Measurements from ENCODE around the gene TBX4. TPM values are rescaled to one million over a fixed set of nuclear protein-coding genes. Genes with fewer than 3 reads are reported as not detected.

TBX4 gene
- total and polyA plus RNA-seq, 2 experiments from 2014 or later: not detected

GRCh38 chr17:61519139-61519538 is 66.9 kb downstream of the TBX4 start:
- H3K27ac ChIP-seq: no peak overlapping the region
- no peaks in the 10 kb centered on the region for H3K36me3 ChIP-seq (ENCODE audit: low read depth)
- no peaks in the 10 kb centered on the region for H3K9me3 ChIP-seq (ENCODE audit: low read depth)
- H3K27me3 ChIP-seq (replicated peaks; ENCODE audit: insufficient read depth): peaks cover 77% of the 10 kb centered on the region
- no peaks in the 10 kb centered on the region for H3K4me1 ChIP-seq (ENCODE audit: insufficient read depth)
- H3K4me2 ChIP-seq (ENCODE audit: unreplicated experiment): no peak overlapping the region
- H4K20me1 ChIP-seq (ENCODE audit: insufficient read depth): no peaks in the 10 kb centered on the region
- H3K79me2 ChIP-seq (ENCODE audit: insufficient read depth): no peaks in the 10 kb centered on the region
- WGBS, 2 experiments (ENCODE audit: low coverage in 1 of 2, low lambda C conversion rate in 2 of 2, missing lambda C conversion rate in 2 of 2): 13 to 15% methylated on average over 1 of the region's 1 CpG
- in situ Hi-C loops (cut with MboI): no loop called here
- H3K4me3 ChIP-seq: no peak overlapping the region
- H3F3A ChIP-seq (ENCODE audit: insufficient read depth): no peaks in the 10 kb centered on the region
- H2AFZ ChIP-seq: no peak overlapping the region
- no peak overlapping the region for H3K9ac ChIP-seq
- no peak for TF ChIP-seq EZH2 (IDR thresholded peaks at IDR 0.05; ENCODE audit: insufficient read depth, poor library complexity, severe bottlenecking)
- TF ChIP-seq EZH2phosphoT487 (IDR thresholded peaks at IDR 0.05; ENCODE audit: insufficient read depth, low read depth): no peak
- DNase-seq: no peak
- no peaks in the 10 kb centered on the region for H3K9me2 ChIP-seq (ENCODE audit: insufficient read depth)

GRCh38 chr17:61519754-61520440 is 67.7 kb downstream of the TBX4 start:
- H3K4me3 ChIP-seq: no peak overlapping the region
- no peak for TF ChIP-seq EZH2 (IDR thresholded peaks at IDR 0.05; ENCODE audit: insufficient read depth, poor library complexity, severe bottlenecking)
- TF ChIP-seq EZH2phosphoT487 (IDR thresholded peaks at IDR 0.05; ENCODE audit: insufficient read depth, low read depth): no peak
- in situ Hi-C loops (cut with MboI): no loop called here
- no peak for DNase-seq
- H3K79me2 ChIP-seq (ENCODE audit: insufficient read depth): no peaks in the 10 kb centered on the region
- no peak overlapping the region for H3K9ac ChIP-seq
- H3F3A ChIP-seq (ENCODE audit: insufficient read depth): no peaks in the 10 kb centered on the region
- no peaks in the 10 kb centered on the region for H3K36me3 ChIP-seq (ENCODE audit: low read depth)
- WGBS, 2 experiments (ENCODE audit: low coverage in 1 of 2, low lambda C conversion rate in 2 of 2, missing lambda C conversion rate in 2 of 2): 19 to 32% methylated on average over 3 of the region's 3 CpGs
- no peaks in the 10 kb centered on the region for H4K20me1 ChIP-seq (ENCODE audit: insufficient read depth)
- H3K27ac ChIP-seq: no peak overlapping the region
- H3K9me3 ChIP-seq (ENCODE audit: low read depth): no peaks in the 10 kb centered on the region
- H3K4me2 ChIP-seq (ENCODE audit: unreplicated experiment): no peak overlapping the region
- no peaks in the 10 kb centered on the region for H3K4me1 ChIP-seq (ENCODE audit: insufficient read depth)
- H2AFZ ChIP-seq: no peak overlapping the region
- peaks cover 70% of the 10 kb centered on the region for H3K27me3 ChIP-seq (replicated peaks; ENCODE audit: insufficient read depth)
- H3K9me2 ChIP-seq (ENCODE audit: insufficient read depth): no peaks in the 10 kb centered on the region

DNA sequence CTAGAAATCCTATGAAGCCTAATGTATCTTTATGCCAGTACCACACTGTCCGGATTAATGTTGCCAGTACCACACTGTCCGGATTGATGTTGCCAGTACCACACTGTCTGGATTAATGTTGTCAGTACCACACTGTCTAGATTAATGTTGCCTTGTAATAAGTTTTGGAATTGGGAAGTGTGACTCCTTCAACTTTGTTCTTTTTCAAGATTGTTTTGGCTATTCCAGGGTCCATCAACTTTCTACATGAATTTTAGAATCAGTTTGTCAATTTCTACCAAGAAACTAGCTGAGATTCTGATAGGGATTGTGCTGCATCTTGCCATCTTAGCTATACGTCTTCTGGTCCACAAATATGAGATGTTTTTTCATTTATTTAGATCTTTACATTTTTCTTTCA is 68.7 kb downstream of the TBX4 start:
- no peaks in the 10 kb centered on the region for H3K9me2 ChIP-seq (ENCODE audit: insufficient read depth)
- TF ChIP-seq EZH2phosphoT487 (IDR thresholded peaks at IDR 0.05; ENCODE audit: insufficient read depth, low read depth) (no peak), EZH2 (IDR thresholded peaks at IDR 0.05; ENCODE audit: insufficient read depth, poor library complexity, severe bottlenecking) (no peak)
- H3F3A ChIP-seq (ENCODE audit: insufficient read depth): no peaks in the 10 kb centered on the region
- no peaks in the 10 kb centered on the region for H4K20me1 ChIP-seq (ENCODE audit: insufficient read depth)
- no peak overlapping the region for H2AFZ ChIP-seq
- no peak for DNase-seq
- no peak overlapping the region for H3K9ac ChIP-seq
- H3K4me3 ChIP-seq: no peak overlapping the region
- H3K4me1 ChIP-seq (ENCODE audit: insufficient read depth): no peaks in the 10 kb centered on the region
- no peaks in the 10 kb centered on the region for H3K36me3 ChIP-seq (ENCODE audit: low read depth)
- WGBS, 2 experiments (ENCODE audit: low coverage in 1 of 2, low lambda C conversion rate in 2 of 2, missing lambda C conversion rate in 2 of 2): 38 to 53% methylated on average over 3 of the region's 3 CpGs
- H3K4me2 ChIP-seq (ENCODE audit: unreplicated experiment): no peak overlapping the region
- H3K79me2 ChIP-seq (ENCODE audit: insufficient read depth): no peaks in the 10 kb centered on the region
- no peak overlapping the region for H3K27ac ChIP-seq
- in situ Hi-C loops (cut with MboI): no loop called here
- H3K27me3 ChIP-seq (replicated peaks; ENCODE audit: insufficient read depth): peaks cover 74% of the 10 kb centered on the region
- no peaks in the 10 kb centered on the region for H3K9me3 ChIP-seq (ENCODE audit: low read depth)

- no peaks in the 10 kb centered on the region for H3K9me3 ChIP-seq (ENCODE audit: low read depth)
- H3K79me2 ChIP-seq (ENCODE audit: insufficient read depth): no peaks in the 10 kb centered on the region
- no peak overlapping the region for H3K27ac ChIP-seq
- in situ Hi-C loops (cut with MboI): no loop called here
- H3K9me2 ChIP-seq (ENCODE audit: insufficient read depth): no peaks in the 10 kb centered on the region
- H3F3A ChIP-seq (ENCODE audit: insufficient read depth): no peaks in the 10 kb centered on the region
- H4K20me1 ChIP-seq (ENCODE audit: insufficient read depth): no peaks in the 10 kb centered on the region
- H3K27me3 ChIP-seq (replicated peaks; ENCODE audit: insufficient read depth): peaks cover 74% of the 10 kb centered on the region
- no peak overlapping the region for H2AFZ ChIP-seq
- H3K4me2 ChIP-seq (ENCODE audit: unreplicated experiment): no peak overlapping the region
- H3K4me3 ChIP-seq: no peak overlapping the region
- no peaks in the 10 kb centered on the region for H3K4me1 ChIP-seq (ENCODE audit: insufficient read depth)
- no peak for DNase-seq
- H3K9ac ChIP-seq: no peak overlapping the region
- H3K36me3 ChIP-seq (ENCODE audit: low read depth): no peaks in the 10 kb centered on the region
- WGBS, 2 experiments (ENCODE audit: low coverage in 1 of 2, low lambda C conversion rate in 2 of 2, missing lambda C conversion rate in 2 of 2): 16 to 17% methylated on average over 1 of the region's 1 CpG
- TF ChIP-seq EZH2 (IDR thresholded peaks at IDR 0.05; ENCODE audit: insufficient read depth, poor library complexity, severe bottlenecking): no peak
- no peak for TF ChIP-seq EZH2phosphoT487 (IDR thresholded peaks at IDR 0.05; ENCODE audit: insufficient read depth, low read depth)
Measured at GRCh38 chr17:61522088-61522487, 69.9 kb downstream of the TBX4 start.
